Thyroid gland (tissue), 4 donors: ENCODE measurements around the gene KLHDC7A.

Source experiments
- POLR2A ChIP-seq, 2 donors: fragments of 450-650 bp; IDR thresholded peaks; one replicate each; pipeline ENCODE4 v1.6.1; 2017; ENCODE audit warnings: antibody characterized with exemption in 2 of 2, mild to moderate bottlenecking in 2 of 2, moderate library complexity in 1 of 2
- TF ChIP-seq, protein P1 (sequence below), 6 experiments: fragments of 200-600 bp in 3 of 6; fragments of 450-650 bp in 3 of 6; sonication (generic) in 3 of 6; IDR thresholded peaks; one replicate each; pipeline ENCODE4 v1.5.1; 2016 to 2019; ENCODE audit warnings: antibody characterized with exemption in 6 of 6, mild to moderate bottlenecking in 2 of 6, inconsistent platforms in 1 of 6, moderate library complexity in 1 of 6

DNA sequence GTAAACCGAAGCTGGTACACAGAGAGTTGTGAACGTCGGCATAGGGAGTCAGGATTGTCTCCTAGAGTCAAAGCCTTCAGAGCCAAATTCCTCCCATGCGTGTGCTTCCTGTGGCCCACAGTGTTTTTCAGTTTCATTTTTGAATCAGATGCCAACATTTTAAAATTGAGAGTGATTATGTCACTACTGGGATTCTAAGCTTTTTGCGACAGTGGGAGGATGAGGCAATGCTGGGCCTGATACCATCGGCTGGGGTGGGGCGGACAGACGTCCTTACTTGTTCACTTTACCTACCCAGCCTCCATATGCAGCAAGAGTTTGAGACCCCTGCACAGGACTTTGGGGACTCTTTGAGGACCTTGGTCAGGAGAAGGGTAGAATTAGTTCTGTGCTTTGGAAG lies 1.3 kb upstream of the KLHDC7A start:
- TF ChIP-seq, protein P1, sequence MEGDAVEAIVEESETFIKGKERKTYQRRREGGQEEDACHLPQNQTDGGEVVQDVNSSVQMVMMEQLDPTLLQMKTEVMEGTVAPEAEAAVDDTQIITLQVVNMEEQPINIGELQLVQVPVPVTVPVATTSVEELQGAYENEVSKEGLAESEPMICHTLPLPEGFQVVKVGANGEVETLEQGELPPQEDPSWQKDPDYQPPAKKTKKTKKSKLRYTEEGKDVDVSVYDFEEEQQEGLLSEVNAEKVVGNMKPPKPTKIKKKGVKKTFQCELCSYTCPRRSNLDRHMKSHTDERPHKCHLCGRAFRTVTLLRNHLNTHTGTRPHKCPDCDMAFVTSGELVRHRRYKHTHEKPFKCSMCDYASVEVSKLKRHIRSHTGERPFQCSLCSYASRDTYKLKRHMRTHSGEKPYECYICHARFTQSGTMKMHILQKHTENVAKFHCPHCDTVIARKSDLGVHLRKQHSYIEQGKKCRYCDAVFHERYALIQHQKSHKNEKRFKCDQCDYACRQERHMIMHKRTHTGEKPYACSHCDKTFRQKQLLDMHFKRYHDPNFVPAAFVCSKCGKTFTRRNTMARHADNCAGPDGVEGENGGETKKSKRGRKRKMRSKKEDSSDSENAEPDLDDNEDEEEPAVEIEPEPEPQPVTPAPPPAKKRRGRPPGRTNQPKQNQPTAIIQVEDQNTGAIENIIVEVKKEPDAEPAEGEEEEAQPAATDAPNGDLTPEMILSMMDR (IDR thresholded peaks at IDR 0.05): no peak
- no peak for TF ChIP-seq POLR2A (IDR thresholded peaks at IDR 0.05)
